HEK293 (cell line): ENCODE data around the gene CXCL8.

ENCODE experiments used
- TF ChIP-seq, protein P1 (sequence below): fragments of 450-650 bp; formaldehyde crosslinking; IDR thresholded peaks from 2 replicates; pipeline ENCODE4 v1.5.1; 2016; ENCODE audit warnings: missing biosample characterization, missing genetic modification characterization
- TF ChIP-seq, protein P2 (sequence below): fragments of 450-650 bp; formaldehyde crosslinking; IDR thresholded peaks from 2 replicates; pipeline ENCODE4 v1.5.1; 2016; ENCODE audit warnings: missing biosample characterization, missing genetic modification characterization

DNA sequence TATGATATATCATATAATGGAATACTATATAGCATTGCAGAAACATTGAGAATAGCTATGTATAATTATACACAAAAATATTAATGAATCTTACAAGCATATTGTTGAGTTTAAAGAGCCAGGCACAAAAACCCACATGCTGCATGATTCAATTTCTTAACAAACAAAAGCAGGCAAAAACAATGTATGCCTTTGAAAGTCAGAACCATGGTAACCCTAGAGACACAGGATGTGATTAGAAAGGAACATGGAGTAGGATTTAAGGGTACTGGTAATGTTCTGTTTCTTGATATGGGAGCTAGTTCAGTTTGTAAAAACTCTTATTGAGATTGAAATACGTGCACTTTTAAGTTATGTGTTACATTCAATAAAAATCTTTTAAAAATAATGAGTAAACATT, 21.5 kb downstream of the CXCL8 start:
- TF ChIP-seq, protein P1, sequence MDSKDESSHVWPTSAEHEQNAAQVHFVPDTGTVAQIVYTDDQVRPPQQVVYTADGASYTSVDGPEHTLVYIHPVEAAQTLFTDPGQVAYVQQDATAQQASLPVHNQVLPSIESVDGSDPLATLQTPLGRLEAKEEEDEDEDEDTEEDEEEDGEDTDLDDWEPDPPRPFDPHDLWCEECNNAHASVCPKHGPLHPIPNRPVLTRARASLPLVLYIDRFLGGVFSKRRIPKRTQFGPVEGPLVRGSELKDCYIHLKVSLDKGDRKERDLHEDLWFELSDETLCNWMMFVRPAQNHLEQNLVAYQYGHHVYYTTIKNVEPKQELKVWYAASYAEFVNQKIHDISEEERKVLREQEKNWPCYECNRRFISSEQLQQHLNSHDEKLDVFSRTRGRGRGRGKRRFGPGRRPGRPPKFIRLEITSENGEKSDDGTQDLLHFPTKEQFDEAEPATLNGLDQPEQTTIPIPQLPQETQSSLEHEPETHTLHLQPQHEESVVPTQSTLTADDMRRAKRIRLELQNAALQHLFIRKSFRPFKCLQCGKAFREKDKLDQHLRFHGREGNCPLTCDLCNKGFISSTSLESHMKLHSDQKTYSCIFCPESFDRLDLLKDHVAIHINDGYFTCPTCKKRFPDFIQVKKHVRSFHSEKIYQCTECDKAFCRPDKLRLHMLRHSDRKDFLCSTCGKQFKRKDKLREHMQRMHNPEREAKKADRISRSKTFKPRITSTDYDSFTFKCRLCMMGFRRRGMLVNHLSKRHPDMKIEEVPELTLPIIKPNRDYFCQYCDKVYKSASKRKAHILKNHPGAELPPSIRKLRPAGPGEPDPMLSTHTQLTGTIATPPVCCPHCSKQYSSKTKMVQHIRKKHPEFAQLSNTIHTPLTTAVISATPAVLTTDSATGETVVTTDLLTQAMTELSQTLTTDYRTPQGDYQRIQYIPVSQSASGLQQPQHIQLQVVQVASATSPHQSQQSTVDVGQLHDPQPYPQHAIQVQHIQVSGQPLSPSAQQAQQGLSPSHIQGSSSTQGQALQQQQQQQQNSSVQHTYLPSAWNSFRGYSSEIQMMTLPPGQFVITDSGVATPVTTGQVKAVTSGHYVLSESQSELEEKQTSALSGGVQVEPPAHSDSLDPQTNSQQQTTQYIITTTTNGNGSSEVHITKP (tag by site-specific recombination): no peak
- TF ChIP-seq, protein P2, sequence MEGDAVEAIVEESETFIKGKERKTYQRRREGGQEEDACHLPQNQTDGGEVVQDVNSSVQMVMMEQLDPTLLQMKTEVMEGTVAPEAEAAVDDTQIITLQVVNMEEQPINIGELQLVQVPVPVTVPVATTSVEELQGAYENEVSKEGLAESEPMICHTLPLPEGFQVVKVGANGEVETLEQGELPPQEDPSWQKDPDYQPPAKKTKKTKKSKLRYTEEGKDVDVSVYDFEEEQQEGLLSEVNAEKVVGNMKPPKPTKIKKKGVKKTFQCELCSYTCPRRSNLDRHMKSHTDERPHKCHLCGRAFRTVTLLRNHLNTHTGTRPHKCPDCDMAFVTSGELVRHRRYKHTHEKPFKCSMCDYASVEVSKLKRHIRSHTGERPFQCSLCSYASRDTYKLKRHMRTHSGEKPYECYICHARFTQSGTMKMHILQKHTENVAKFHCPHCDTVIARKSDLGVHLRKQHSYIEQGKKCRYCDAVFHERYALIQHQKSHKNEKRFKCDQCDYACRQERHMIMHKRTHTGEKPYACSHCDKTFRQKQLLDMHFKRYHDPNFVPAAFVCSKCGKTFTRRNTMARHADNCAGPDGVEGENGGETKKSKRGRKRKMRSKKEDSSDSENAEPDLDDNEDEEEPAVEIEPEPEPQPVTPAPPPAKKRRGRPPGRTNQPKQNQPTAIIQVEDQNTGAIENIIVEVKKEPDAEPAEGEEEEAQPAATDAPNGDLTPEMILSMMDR: no peak
